IMR-90 (cell line): ENCODE data around the gene PHLPP2.

Experiments
- CEBPB ChIP-seq: IDR thresholded peaks from 2 replicates; pipeline ENCODE4 v1.6.1; 2012; ENCODE audit warnings: low read depth, low read length, improper control_type of control experiment
- CTCF ChIP-seq: conservative IDR thresholded peaks from 2 replicates; pipeline ENCODE4 v1.5.1; 2012; ENCODE audit warnings: mild to moderate bottlenecking, low read depth, low read length, improper control_type of control experiment
- FOS ChIP-seq: fragments of 150-350 bp; IDR thresholded peaks from 2 replicates; pipeline ENCODE4 v1.6.1; 2016; ENCODE audit warnings: low read depth, low read length
- MAFK ChIP-seq: IDR thresholded peaks from 2 replicates; pipeline ENCODE4 v1.6.1; 2012; ENCODE audit warnings: low read depth, low read length, improper control_type of control experiment
- MAZ ChIP-seq: IDR thresholded peaks from 2 replicates; pipeline ENCODE4 v1.6.1; 2012; ENCODE audit warnings: low read depth, mild to moderate bottlenecking, low read length, improper control_type of control experiment, moderate library complexity, borderline replicate concordance
- MXI1 ChIP-seq: IDR thresholded peaks from 2 replicates; pipeline ENCODE4 v1.6.1; 2012; ENCODE audit warnings: low read depth, mild to moderate bottlenecking, low read length, moderate library complexity, borderline replicate concordance
- POLR2A ChIP-seq: IDR thresholded peaks from 2 replicates; pipeline ENCODE4 v1.6.1; 2012; ENCODE audit warnings: mild to moderate bottlenecking, low read depth, low read length
- RAD21 ChIP-seq: IDR thresholded peaks from 2 replicates; pipeline ENCODE4 v1.6.1; 2012; ENCODE audit warnings: low read length, improper control_type of control experiment
- SMC3 ChIP-seq: fragments of 150-350 bp; IDR thresholded peaks from 2 replicates; pipeline ENCODE4 v1.6.1; 2016; ENCODE audit warnings: low read depth, mild to moderate bottlenecking, antibody characterized with exemption, low read length, moderate library complexity
- USF2 ChIP-seq: fragments of 150-350 bp; IDR thresholded peaks from 2 replicates; pipeline ENCODE4 v1.6.1; 2017; ENCODE audit warnings: mild to moderate bottlenecking, antibody characterized with exemption, low read length, low read depth
- TF ChIP-seq, protein P1 (sequence below): fragments of 150-350 bp; IDR thresholded peaks from 2 replicates; pipeline ENCODE4 v1.6.1; 2016; ENCODE audit warnings: low read depth, mild to moderate bottlenecking, low read length, moderate library complexity, borderline replicate concordance

- no peak for TF ChIP-seq FOS
- peak; percentile 85 for TF ChIP-seq CTCF
- TF ChIP-seq SMC3, result peak; percentile 43; the same call in 1 of the 2 replicates
- no peak for TF ChIP-seq POLR2A
- TF ChIP-seq CEBPB, result no peak
- TF ChIP-seq, protein P1, sequence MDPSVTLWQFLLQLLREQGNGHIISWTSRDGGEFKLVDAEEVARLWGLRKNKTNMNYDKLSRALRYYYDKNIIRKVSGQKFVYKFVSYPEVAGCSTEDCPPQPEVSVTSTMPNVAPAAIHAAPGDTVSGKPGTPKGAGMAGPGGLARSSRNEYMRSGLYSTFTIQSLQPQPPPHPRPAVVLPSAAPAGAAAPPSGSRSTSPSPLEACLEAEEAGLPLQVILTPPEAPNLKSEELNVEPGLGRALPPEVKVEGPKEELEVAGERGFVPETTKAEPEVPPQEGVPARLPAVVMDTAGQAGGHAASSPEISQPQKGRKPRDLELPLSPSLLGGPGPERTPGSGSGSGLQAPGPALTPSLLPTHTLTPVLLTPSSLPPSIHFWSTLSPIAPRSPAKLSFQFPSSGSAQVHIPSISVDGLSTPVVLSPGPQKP, result no peak
- peak; percentile 65 for TF ChIP-seq RAD21
- TF ChIP-seq USF2, result no peak
- no peak for TF ChIP-seq MAFK
- no peak for TF ChIP-seq MXI1
- TF ChIP-seq MAZ, result peak; percentile 23; the same call in 1 of the 2 replicates
These were observed 113.3 kb downstream of the PHLPP2 start for GRCh38 chr16:71610936-71611871.
